Measurements from ENCODE around the gene PKDCC.
"Not testable (repeated sequence)": the region's sequence is repeated elsewhere in the genome, so short reads cannot be mapped to it uniquely, and the experiment has no call there.

The PKDCC gene

GRCh38 chr2:42059261-42059898 is 11.6 kb downstream of the PKDCC start:
- H3K4me3 ChIP-seq (ENCODE audit: low read length), result no peak overlapping the region
- TF ChIP-seq ZNF274 (IDR thresholded peaks at IDR 0.05; ENCODE audit: low read depth, low read length), result no peak

DNA sequence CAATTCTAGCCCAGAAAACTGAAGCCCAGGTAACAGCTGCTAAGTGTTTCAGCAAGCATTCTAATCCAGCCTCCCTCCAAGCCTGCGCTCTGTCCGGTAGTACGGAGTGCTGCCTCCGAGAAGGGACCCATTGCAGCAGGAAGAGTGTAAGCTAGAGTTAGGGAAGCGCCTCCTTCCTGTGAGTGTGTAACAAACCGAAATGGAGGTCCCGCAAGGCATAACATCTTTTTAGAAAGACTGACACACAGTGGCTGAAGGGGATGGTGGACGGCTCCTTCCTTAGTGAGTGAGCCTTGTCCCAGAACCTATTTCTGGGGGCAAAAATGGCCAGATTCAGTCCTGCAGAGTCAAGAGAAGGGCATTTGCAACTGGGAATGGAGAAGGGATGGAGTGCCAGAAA is 12.2 kb downstream of the PKDCC start:
- H3K4me3 ChIP-seq (ENCODE audit: low read length), result no peak overlapping the region
- no peak for TF ChIP-seq ZNF274 (IDR thresholded peaks at IDR 0.05; ENCODE audit: low read depth, low read length)

DNA sequence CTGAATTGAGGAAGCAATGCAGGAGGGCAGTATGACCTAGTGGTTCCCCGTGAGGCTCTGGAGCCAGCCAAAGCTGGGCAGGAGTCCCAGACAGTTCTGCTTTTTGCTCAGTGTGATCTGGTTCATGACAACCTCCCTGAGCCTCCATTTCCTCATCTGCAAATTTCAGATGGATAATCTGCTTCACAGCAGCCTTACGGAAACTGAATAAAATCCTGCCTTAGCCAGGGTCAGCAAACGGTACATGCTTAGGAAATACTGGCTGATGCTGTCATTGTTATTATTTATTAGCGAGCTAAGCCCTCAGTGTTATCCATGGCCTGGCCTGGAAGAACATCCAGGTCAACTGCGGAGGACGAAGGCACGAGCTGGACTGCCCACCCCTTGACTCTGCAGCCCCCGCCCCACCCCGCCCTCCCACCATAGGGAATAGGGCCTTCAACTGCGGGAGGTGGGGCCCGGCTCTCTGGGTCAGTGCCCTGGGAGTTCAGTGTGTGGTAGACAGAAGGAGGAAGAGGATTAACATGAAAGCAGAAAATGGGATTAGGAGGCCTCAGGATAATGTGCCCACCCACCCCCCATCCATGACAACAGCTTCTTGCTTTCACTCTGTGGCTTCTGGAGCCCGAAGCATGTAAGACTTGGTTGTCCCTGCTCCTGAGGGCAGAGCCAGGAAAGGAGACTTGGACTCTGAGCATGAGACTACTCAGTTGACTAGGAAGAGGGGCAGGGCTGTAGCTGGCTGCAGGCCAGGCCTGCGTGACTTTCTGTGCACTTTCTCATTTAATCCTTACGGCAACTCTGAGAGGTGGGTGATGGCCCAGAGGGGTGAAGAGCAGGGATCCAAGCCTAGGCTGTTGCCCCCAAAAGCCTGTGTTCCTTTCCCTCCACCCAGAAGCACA is 13.1 kb downstream of the PKDCC start:
- TF ChIP-seq ZNF274 (IDR thresholded peaks at IDR 0.05; ENCODE audit: low read depth, low read length), result no peak

DNA sequence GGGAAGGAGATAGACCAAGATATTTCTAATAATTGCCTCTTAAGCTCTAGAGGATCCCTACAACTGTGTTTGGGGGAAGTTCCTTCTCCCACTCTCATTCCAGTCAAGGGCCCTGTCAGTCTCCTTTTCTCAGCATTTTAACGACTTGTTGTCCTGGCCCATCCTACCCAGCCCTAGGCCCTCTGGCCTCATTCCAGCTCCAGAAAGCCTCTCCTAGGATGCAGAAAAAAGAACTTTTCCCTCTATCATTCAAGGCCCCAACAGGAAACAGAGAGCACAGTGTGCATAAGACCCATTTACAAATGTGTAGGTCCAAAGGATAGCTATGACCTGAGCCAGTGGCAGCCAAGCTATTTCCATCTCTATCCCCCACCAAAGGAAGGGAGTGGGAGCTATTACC is 14.0 kb downstream of the PKDCC start:
- TF ChIP-seq ZNF274 (IDR thresholded peaks at IDR 0.05; ENCODE audit: low read depth, low read length), result no peak
- H3K4me3 ChIP-seq (ENCODE audit: low read length), result no peak overlapping the region

More for the DNA sequence above, 13.1 kb downstream of the PKDCC start:
- no peak overlapping the region for H3K4me3 ChIP-seq (ENCODE audit: low read length)

GRCh38 chr2:42063431-42064171 is 15.8 kb downstream of the PKDCC start:
- TF ChIP-seq ZNF274 (IDR thresholded peaks at IDR 0.05; ENCODE audit: low read depth, low read length), result no peak
- no peak overlapping the region for H3K4me3 ChIP-seq (ENCODE audit: low read length)

GRCh38 chr2:42064417-42064942 is 16.7 kb downstream of the PKDCC start:
- no peak for TF ChIP-seq ZNF274 (IDR thresholded peaks at IDR 0.05; ENCODE audit: low read depth, low read length)
- no peak overlapping the region for H3K4me3 ChIP-seq (ENCODE audit: low read length)

GRCh38 chr2:42065753-42066152 is 17.9 kb downstream of the PKDCC start:
- not testable (repeated sequence) for H3K4me3 ChIP-seq (ENCODE audit: low read length)

DNA sequence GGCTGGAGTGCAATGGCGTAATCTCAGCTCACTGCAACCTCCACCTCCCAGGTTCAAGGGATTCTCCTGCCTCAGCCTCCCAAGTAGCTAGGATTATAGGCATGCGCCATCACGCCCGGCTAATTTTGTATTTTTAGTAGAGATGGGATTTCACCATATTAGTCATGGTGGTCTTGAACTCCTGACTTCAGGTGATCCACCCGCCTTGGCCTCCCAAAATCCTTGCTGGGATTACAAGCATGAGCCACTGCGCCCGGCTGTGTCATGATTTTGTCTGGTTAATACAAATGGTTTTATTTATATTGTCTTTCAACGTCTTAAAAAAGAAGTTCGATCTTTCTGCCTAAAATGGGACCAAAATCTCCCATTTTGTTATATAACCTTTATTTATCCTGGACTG is 19.2 kb downstream of the PKDCC start:
- not testable (repeated sequence) for H3K4me3 ChIP-seq (ENCODE audit: low read length)

DNA sequence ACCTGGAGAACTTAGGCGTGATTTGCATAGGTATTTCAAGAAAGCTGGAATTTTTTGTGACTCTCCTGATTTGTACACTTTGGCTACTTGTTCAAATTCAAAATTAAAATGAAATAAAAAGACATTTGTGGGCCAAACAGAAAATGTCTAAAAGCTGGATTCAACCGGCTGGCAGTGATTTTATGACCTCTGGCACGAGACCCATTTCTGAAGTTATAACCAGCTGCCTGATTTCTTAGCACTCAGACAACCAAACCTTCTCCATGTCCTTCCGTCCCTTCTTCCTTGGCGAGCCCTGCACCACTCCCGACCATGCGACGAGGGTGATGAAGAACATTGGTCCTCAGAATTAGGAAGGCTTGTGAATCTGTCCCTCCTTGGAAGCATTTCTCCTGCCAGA is 19.7 kb downstream of the PKDCC start:
- no peak for TF ChIP-seq ZNF274 (IDR thresholded peaks at IDR 0.05; ENCODE audit: low read depth, low read length)
- H3K4me3 ChIP-seq (ENCODE audit: low read length), result no peak overlapping the region

GRCh38 chr2:42068571-42069178 is 20.9 kb downstream of the PKDCC start:
- TF ChIP-seq ZNF274 (IDR thresholded peaks at IDR 0.05; ENCODE audit: low read depth, low read length), result no peak

DNA sequence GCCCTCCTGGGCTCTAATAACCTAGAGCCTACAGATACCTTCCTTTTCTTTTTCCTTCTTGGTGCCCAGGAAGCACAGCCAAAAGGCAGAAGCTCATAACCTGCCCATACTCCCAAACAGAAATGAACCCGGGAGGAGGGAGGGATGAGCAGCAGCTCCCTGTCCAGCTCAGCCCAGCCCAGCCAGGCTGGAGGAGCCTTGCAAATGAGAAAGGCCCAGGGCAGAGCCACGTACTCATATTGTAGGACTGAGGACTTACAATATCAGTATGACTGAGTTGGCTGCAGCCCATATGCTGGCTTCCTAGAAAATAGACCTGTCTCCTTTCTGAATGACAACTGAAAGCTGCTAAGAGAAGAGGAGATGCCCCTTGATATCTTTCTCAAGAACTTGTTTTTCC is 21.7 kb downstream of the PKDCC start:
- H3K4me3 ChIP-seq (ENCODE audit: low read length), result no peak overlapping the region
- TF ChIP-seq ZNF274 (IDR thresholded peaks at IDR 0.05; ENCODE audit: low read depth, low read length), result no peak

More at GRCh38 chr2:42068571-42069178, 20.9 kb downstream of the PKDCC start:
- no peak overlapping the region for H3K4me3 ChIP-seq (ENCODE audit: low read length)

- no peak overlapping the region for H3K4me3 ChIP-seq (ENCODE audit: low read length)
- TF ChIP-seq ZNF274 (IDR thresholded peaks at IDR 0.05; ENCODE audit: low read depth, low read length), result no peak
These were observed 24.0 kb downstream of the PKDCC start for GRCh38 chr2:42071791-42072190.

DNA sequence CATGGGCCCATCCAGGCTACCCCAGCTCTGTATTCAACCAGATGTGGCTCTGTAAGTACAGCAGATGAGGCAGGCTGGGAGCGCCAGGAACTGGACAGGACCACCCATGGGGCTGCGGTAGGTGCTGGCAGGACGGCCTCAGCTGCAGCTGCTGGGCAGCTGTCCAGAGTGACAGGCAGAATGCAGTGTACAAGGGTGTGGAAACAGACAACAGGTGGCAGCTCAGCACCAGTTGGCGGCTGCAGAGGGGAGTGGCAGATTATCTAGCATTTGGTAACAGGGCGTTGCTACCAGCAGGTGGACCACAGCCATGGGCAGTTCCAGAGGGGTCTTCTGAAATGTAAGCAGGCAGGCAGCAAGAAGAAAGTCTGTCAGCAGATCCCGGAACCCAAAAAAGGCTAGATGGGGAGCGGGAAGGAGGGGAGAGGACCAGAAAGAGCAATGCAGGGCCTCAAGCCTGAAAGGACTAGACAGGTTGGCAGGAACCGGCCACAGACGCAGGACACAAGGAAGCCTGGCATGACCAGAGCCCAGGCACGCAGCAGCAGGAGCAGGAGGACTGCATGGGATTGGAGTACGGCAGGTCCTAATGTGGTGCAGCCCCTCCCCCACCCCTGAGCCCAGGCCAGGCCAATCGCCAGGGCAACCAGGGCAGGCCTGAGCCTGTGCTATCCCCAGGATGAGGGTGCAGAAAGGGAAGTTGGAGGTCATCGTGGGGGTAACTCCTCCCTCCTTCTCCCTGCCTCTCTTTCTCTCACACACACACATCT is 24.7 kb downstream of the PKDCC start:
- no peak overlapping the region for H3K4me3 ChIP-seq (ENCODE audit: low read length)
- TF ChIP-seq ZNF274 (IDR thresholded peaks at IDR 0.05; ENCODE audit: low read depth, low read length), result no peak

Measured in GM08714 (cell line).